Cardiac muscle cell (in vitro differentiated cells and primary cell): ENCODE data around the gene TMEM156. TPM values are rescaled to one million over a fixed set of nuclear protein-coding genes. Genes with fewer than 3 reads are reported as not detected.
A peak's percentile ranks its signal among the peaks of the same experiment; 100 is the strongest.

Experiments used
- DNase-seq, 2 donors: peaks; one replicate each; pipeline versions ENCODE4 v3.0.0 to v3.0.0-alpha.2; 2010 to 2017; ENCODE audit warnings: low read depth in 1 of 2, low spot score in 1 of 2
- H3K27ac ChIP-seq: fragments of 200-600 bp; sonication (generic); 2 replicates; pipeline ENCODE4 v1.5.1; 2016
- H3K27me3 ChIP-seq: fragments of 200-600 bp; sonication (generic); 2 replicates; pipeline ENCODE4 v1.6.0; 2016; ENCODE audit warnings: control low read depth
- H3K36me3 ChIP-seq: fragments of 200-600 bp; sonication (generic); 2 replicates; pipeline ENCODE4 v1.5.1; 2016; ENCODE audit warnings: control low read depth
- H3K4me1 ChIP-seq: fragments of 200-600 bp; sonication (generic); 2 replicates; pipeline ENCODE4 v1.8.1; 2017; ENCODE audit warnings: low read depth, mild to moderate bottlenecking, mixed run types
- H3K4me3 ChIP-seq: fragments of 200-600 bp; sonication (generic); 2 replicates; pipeline ENCODE4 v1.5.1; 2016; ENCODE audit warnings: mild to moderate bottlenecking
- H3K9me3 ChIP-seq: fragments of 200-600 bp; sonication (generic); 2 replicates; pipeline ENCODE4 v1.5.1; 2017; ENCODE audit warnings: low read depth, mild to moderate bottlenecking, control low read depth
- CTCF ChIP-seq: IDR thresholded peaks from 2 replicates; pipeline ENCODE4 v1.5.1; 2012; ENCODE audit warnings: low read depth, mild to moderate bottlenecking, low read length
- polyA plus RNA-seq: library from polyadenylated mRNA; unstranded; fragments of >200 nt; fragmentation: Nextera tagmentation; extraction: Ambion mirVana; gene quantifications from 2 replicates; pipeline ENCODE4 v1.2.1, GENCODE V29; 2016
- total RNA-seq: library from RNA; depleted of rRNA; stranded (reverse); fragments of >200 nt; gene quantifications from 2 replicates; pipeline ENCODE4 v1.2.3, GENCODE V29; 2016

TMEM156 gene
- total and polyA plus RNA-seq, 2 experiments from 2014 or later = not detected

- Histone ChIP-seq H3K9me3 (no peaks in the 10 kb centered on the region), H3K27me3 (no peaks in the 10 kb centered on the region), H3K36me3 (no peaks in the 10 kb centered on the region), H3K4me1 (peaks cover 17% of the 10 kb centered on the region), H3K27ac (no peak overlapping the region), H3K4me3 (no peak overlapping the region)
- TF ChIP-seq CTCF = no peak
- DNase-seq = no peak
Measured at GRCh38 chr4:39066371-39066770, 34.2 kb upstream of the TMEM156 start.

- peaks cover 17% of the 10 kb centered on the region for H3K4me1 ChIP-seq
- no peak for DNase-seq
- H3K27me3 ChIP-seq = no peaks in the 10 kb centered on the region
- H3K9me3 ChIP-seq = no peaks in the 10 kb centered on the region
- H3K36me3 ChIP-seq = no peaks in the 10 kb centered on the region
- H3K4me3 ChIP-seq = no peak overlapping the region
- no peak for TF ChIP-seq CTCF
- no peak overlapping the region for H3K27ac ChIP-seq
Measured at GRCh38 chr4:39063430-39063829, 31.2 kb upstream of the TMEM156 start.

- peaks cover 17% of the 10 kb centered on the region for H3K4me1 ChIP-seq
- H3K36me3 ChIP-seq = no peaks in the 10 kb centered on the region
- no peaks in the 10 kb centered on the region for H3K9me3 ChIP-seq
- H3K27ac ChIP-seq = no peak overlapping the region
- no peak overlapping the region for H3K4me3 ChIP-seq
- no peaks in the 10 kb centered on the region for H3K27me3 ChIP-seq
- DNase-seq = peak in 1 of 2 donors; percentile 3
- TF ChIP-seq CTCF = no peak
Measured at GRCh38 chr4:39062770-39063097, 30.5 kb upstream of the TMEM156 start.

- DNase-seq = peak in 1 of 2 donors; percentile 46
- H3K27ac ChIP-seq = no peak within 1 kb of the TSS
Measured at GRCh38 chr4:39062094-39062769, 30.0 kb upstream of the TMEM156 start, which contains the start of gene KLHL5. KLHL5 (plus strand) TSS chr4:39062232; CDS start chr4:39062653, 421 bp downstream.

GRCh38 chr4:39061457-39061856 is 29.2 kb upstream of the TMEM156 start:
- no peaks in the 10 kb centered on the region for H3K9me3 ChIP-seq
- no peak overlapping the region for H3K27ac ChIP-seq
- peaks cover 17% of the 10 kb centered on the region for H3K4me1 ChIP-seq
- H3K36me3 ChIP-seq = no peaks in the 10 kb centered on the region
- DNase-seq = no peak
- H3K27me3 ChIP-seq = no peaks in the 10 kb centered on the region
- no peak overlapping the region for H3K4me3 ChIP-seq
- TF ChIP-seq CTCF = no peak

More at GRCh38 chr4:39062094-39062769, 30.0 kb upstream of the TMEM156 start, which contains the start of gene KLHL5:
- Histone ChIP-seq H3K27me3 (no peaks in the 10 kb centered on the region), H3K36me3 (no peaks in the 10 kb centered on the region), H3K4me3 (no peak within 1 kb of the TSS), H3K9me3 (no peaks in the 10 kb centered on the region), H3K4me1 (peaks cover 17% of the 10 kb centered on the region)
- TF ChIP-seq CTCF = no peak
